Endothelial cell of umbilical vein (primary cell): ENCODE data around the gene SEMG2. TPM values are rescaled to one million over a fixed set of nuclear protein-coding genes. Genes with fewer than 3 reads are reported as not detected.

Source experiments
- BruUV-seq: library from RNA; stranded (reverse); fragments of 400-500 nt; replicated peaks from 2 replicates; lab custom pipeline; 2021; lab: Mats Ljungman, UMichigan
- CTCF ChIA-PET: fragments of 300-600, 350-600 bp; sonication (Branson Sonifier 250); formaldehyde crosslinking; loops from one replicate; lab custom pipeline; 2021; ENCODE audit warnings: antibody characterized with exemption, inconsistent platforms; lab: Charles Lee
- POLR2A ChIA-PET: fragments of 300-600, 350-600 bp; sonication (Branson Sonifier 250); formaldehyde crosslinking; loops from one replicate; lab custom pipeline; 2021; ENCODE audit warnings: antibody characterized with exemption, inconsistent platforms; lab: Charles Lee
- DNase-seq: peaks from one replicate; pipeline ENCODE4 v3.0.0-alpha.2; 2011; ENCODE audit warnings: low read depth, low spot score
- FAIRE-seq: peaks from 2 replicates; lab custom pipeline; 2011; peaks lifted over from hg19 to GRCh38; lab: Jason Lieb, UNC
- H2AFZ ChIP-seq: 2 replicates; pipeline ENCODE4 v1.6.0; 2012; ENCODE audit warnings: low read depth, low read length, control low read depth, inconsistent platforms
- H3K27ac ChIP-seq: 2 replicates; pipeline ENCODE4 v1.5.1; 2011; ENCODE audit warnings: low read depth, mild to moderate bottlenecking, control low read depth, low read length, moderate library complexity; ENCODE audit not compliant: insufficient read depth
- H3K27me3 ChIP-seq, 2 experiments: 2 replicates each; pipeline versions ENCODE4 v1.6.0 to v1.6.1; 2011; ENCODE audit warnings: low read length in 2 of 2, mixed read lengths in 1 of 2; ENCODE audit not compliant: control insufficient read depth in 2 of 2, insufficient read depth in 2 of 2
- H3K36me3 ChIP-seq, 2 experiments: 2 replicates in 1 of 2; 3 replicates in 1 of 2; pipeline ENCODE4 v1.5.1; 2011; ENCODE audit warnings: low read length in 2 of 2, mild to moderate bottlenecking in 1 of 2, moderate library complexity in 1 of 2; ENCODE audit not compliant: control insufficient read depth in 2 of 2, insufficient read depth in 2 of 2; ENCODE audit errors: extremely low read depth in 1 of 2
- H3K4me1 ChIP-seq: 3 replicates; pipeline ENCODE4 v1.5.1; 2011; ENCODE audit warnings: mild to moderate bottlenecking, low read length; ENCODE audit not compliant: control insufficient read depth, insufficient read depth; ENCODE audit errors: extremely low read depth
- H3K4me2 ChIP-seq: 2 replicates; pipeline ENCODE4 v1.6.1; 2011; ENCODE audit warnings: low read length, control low read depth, mixed read lengths; ENCODE audit not compliant: insufficient read depth
- H3K4me3 ChIP-seq, 3 experiments: fragments of 200-600 bp in 1 of 3; sonication (generic), shearing (Covaris generic) in 1 of 3; replicated peaks in 1 of 3; 2 replicates each; pipeline ENCODE4 v1.5.1; 2011 to 2016; ENCODE audit warnings: control low read depth in 3 of 3, low read length in 3 of 3, mild to moderate bottlenecking in 2 of 3, inconsistent platforms in 1 of 3, low read depth in 1 of 3, moderate library complexity in 1 of 3; ENCODE audit not compliant: insufficient read depth in 1 of 3
- H3K79me2 ChIP-seq: 2 replicates; pipeline ENCODE4 v1.6.0; 2012; ENCODE audit warnings: low read length, inconsistent platforms; ENCODE audit not compliant: control insufficient read depth, insufficient read depth
- H3K9ac ChIP-seq: replicated peaks from 2 replicates; pipeline ENCODE3; 2011; ENCODE audit warnings: low read length, control low read depth; ENCODE audit not compliant: insufficient read depth; ENCODE audit errors: extremely low read depth
- H3K9me1 ChIP-seq: replicated peaks from 3 replicates; pipeline ENCODE4 v1.6.0; 2011; ENCODE audit warnings: mild to moderate bottlenecking, low read length; ENCODE audit not compliant: control insufficient read depth, insufficient read depth; ENCODE audit errors: extremely low read depth
- H3K9me3 ChIP-seq: replicated peaks from 2 replicates; pipeline ENCODE4 v1.5.1; 2012; ENCODE audit warnings: low read length, inconsistent platforms; ENCODE audit not compliant: control insufficient read depth, insufficient read depth
- H4K20me1 ChIP-seq: replicated peaks from 2 replicates; pipeline ENCODE3; 2011; ENCODE audit warnings: mild to moderate bottlenecking, low read length; ENCODE audit not compliant: control insufficient read depth, insufficient read depth; ENCODE audit errors: extremely low read depth
- EZH2 ChIP-seq: IDR thresholded peaks from 2 replicates; pipeline ENCODE4 v1.6.1; 2012; ENCODE audit warnings: borderline replicate concordance, low read depth, mild to moderate bottlenecking, moderate library complexity, low read length, inconsistent platforms; ENCODE audit not compliant: severe bottlenecking
- FOS ChIP-seq: IDR thresholded peaks from 2 replicates; pipeline ENCODE4 v1.6.1; 2011; ENCODE audit warnings: mild to moderate bottlenecking, low read length, moderate library complexity, borderline replicate concordance; ENCODE audit not compliant: insufficient read depth
- GATA2 ChIP-seq: IDR thresholded peaks from 2 replicates; pipeline ENCODE4 v1.7.0; 2011; ENCODE audit warnings: low read depth, mild to moderate bottlenecking, moderate library complexity, mixed read lengths, low read length; ENCODE audit not compliant: insufficient read length, insufficient read depth
- JUN ChIP-seq: IDR thresholded peaks from 2 replicates; pipeline ENCODE4 v1.6.1; 2011; ENCODE audit warnings: borderline replicate concordance, low read depth; ENCODE audit not compliant: insufficient read length, insufficient read depth
- MYC ChIP-seq: IDR thresholded peaks from one replicate; pipeline ENCODE4 v1.6.1; 2011; ENCODE audit warnings: mild to moderate bottlenecking, low read depth, low read length
- POLR2A ChIP-seq: IDR thresholded peaks from 2 replicates; pipeline ENCODE4 v1.6.1; 2012; ENCODE audit warnings: low read depth, mild to moderate bottlenecking, control low read depth, low read length
- POLR2AphosphoS5 ChIP-seq: IDR thresholded peaks from 2 replicates; pipeline ENCODE4 v1.6.1; 2012; ENCODE audit warnings: low read depth, mild to moderate bottlenecking, control low read depth, low read length, moderate library complexity; ENCODE audit not compliant: insufficient read depth
- dilution Hi-C: fragments of 300-500 bp; cut with MboI; formaldehyde crosslinking; loops from one replicate; pipeline ENCODE4 v1.15.0; 2019; ENCODE audit warnings: low sequenced_read_pairs; ENCODE audit not compliant: extremely low pct_ligation_motif_present
- intact Hi-C: fragments of 100-400 bp; cut with micrococcal nuclease; formaldehyde crosslinking; loops from one replicate; pipeline ENCODE4 v1.10.0; 2022
- polyA plus RNA-seq, 4 experiments: library from polyadenylated mRNA; depleted of rRNA in 3 of 4; stranded (reverse) in 3 of 4; unstranded in 1 of 4; fragments of >200 nt; gene quantifications; 2 replicates each; pipeline versions ENCODE4 v1.2.1 to v1.2.3, GENCODE V29; 2011 to 2012; ENCODE audit warnings: missing spikeins in 1 of 4
- total RNA-seq: library from RNA; stranded (reverse); gene quantifications from 2 replicates; pipeline ENCODE4 v1.2.3, GENCODE V29; 2021
- TF ChIP-seq, protein P1 (sequence below), 2 donors: IDR thresholded peaks; 1 replicate in 1 of 2; 2 replicates in 1 of 2; pipeline ENCODE4 v1.5.1; 2011; ENCODE audit warnings: low read length in 2 of 2, mild to moderate bottlenecking in 2 of 2, moderate library complexity in 2 of 2, control low read depth in 1 of 2, inconsistent platforms in 1 of 2, low read depth in 1 of 2; ENCODE audit not compliant: insufficient read depth in 1 of 2; ENCODE audit errors: extremely low read depth in 1 of 2
- TF ChIP-seq, protein P2 (sequence below): IDR thresholded peaks from 2 replicates; pipeline ENCODE4 v1.6.1; 2011; ENCODE audit not compliant: insufficient read depth, insufficient read length

SEMG2 gene
- total and polyA plus RNA-seq, 2 donors (not counting 3 experiments of a cell fraction or from before 2014, with no cell fraction given), result not detected

DNA sequence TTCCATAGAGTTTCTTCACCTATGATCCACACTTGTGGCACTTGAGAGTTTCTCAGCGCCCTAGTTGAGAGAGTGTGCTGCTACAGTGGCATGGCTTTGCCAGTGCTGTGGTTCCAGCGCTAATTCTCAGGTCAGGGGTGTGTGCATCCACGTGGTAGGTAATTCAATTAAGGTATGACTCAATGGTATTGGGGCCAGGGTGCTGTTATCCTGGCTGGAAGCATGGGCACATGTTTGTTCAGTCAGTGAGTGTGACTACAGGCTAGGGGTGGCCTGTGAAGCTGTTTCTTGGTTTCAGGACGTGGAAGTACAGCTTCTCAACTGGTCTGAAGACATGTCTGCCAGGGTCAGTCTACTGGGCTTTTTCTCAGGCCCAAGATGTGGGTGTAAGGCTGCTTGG is 3.0 kb upstream of the SEMG2 start:
- Histone ChIP-seq H3K79me2 (no peaks in the 10 kb centered on the region), H4K20me1 (no peaks in the 10 kb centered on the region), H3K9ac (no peak overlapping the region), H3K4me2 (no peak overlapping the region), H3K4me3 (no peak overlapping the region), H3K36me3 (no peaks in the 10 kb centered on the region), H2AFZ (no peak overlapping the region), H3K27me3 (no peaks in the 10 kb centered on the region), H3K27ac (no peak overlapping the region), H3K9me1 (no peaks in the 10 kb centered on the region), H3K4me1 (no peaks in the 10 kb centered on the region), H3K9me3 (no peaks in the 10 kb centered on the region)
- dilution Hi-C loops (no loop called here), intact Hi-C loops (no loop called here)
- BruUV-seq, result no TSS peak
- FAIRE-seq (no peak), DNase-seq (no peak)
- TF ChIP-seq MYC (no peak), EZH2 (no peak), POLR2AphosphoS5 (no peak)
- TF ChIP-seq, protein P1, sequence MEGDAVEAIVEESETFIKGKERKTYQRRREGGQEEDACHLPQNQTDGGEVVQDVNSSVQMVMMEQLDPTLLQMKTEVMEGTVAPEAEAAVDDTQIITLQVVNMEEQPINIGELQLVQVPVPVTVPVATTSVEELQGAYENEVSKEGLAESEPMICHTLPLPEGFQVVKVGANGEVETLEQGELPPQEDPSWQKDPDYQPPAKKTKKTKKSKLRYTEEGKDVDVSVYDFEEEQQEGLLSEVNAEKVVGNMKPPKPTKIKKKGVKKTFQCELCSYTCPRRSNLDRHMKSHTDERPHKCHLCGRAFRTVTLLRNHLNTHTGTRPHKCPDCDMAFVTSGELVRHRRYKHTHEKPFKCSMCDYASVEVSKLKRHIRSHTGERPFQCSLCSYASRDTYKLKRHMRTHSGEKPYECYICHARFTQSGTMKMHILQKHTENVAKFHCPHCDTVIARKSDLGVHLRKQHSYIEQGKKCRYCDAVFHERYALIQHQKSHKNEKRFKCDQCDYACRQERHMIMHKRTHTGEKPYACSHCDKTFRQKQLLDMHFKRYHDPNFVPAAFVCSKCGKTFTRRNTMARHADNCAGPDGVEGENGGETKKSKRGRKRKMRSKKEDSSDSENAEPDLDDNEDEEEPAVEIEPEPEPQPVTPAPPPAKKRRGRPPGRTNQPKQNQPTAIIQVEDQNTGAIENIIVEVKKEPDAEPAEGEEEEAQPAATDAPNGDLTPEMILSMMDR (IDR thresholded peaks at IDR 0.05; ENCODE audit: extremely low read depth in 1 of 2, insufficient read depth in 1 of 2, low read depth in 1 of 2, low read length in 2 of 2), result no peak
- ChIA-PET POLR2A (no interaction called here), CTCF (interaction anchor here (1.1 to 1.4 kb wide), 2 partner anchors 11 to 170 kb away, joined by 3 read pairs; no protein-coding TSS in a partner anchor)

DNA sequence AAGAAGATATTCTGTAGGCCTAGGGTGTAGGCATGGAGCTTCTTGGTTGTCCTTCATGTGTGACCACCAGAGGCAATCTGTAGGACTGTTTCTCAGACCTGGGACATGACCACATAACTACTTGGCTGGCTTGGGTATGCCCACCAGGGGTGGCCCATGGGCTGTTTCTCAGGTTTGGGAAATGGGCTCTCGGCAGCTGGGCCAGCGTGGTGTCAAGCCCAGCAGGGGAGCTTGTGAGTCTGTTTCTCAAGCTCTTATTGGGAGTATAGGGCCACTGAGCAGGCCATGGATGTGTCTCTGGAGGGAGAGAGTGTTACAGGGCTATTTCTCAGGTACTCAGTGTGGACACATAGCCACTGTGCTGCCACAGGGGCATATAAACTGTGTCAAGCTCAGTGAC is 2.5 kb upstream of the SEMG2 start:
- no peak for FAIRE-seq
- Histone ChIP-seq H3K9ac (no peak overlapping the region), H3K9me1 (no peaks in the 10 kb centered on the region), H3K4me3 (no peak overlapping the region), H2AFZ (no peak overlapping the region), H3K79me2 (no peaks in the 10 kb centered on the region), H3K27ac (no peak overlapping the region), H3K27me3 (no peaks in the 10 kb centered on the region), H3K9me3 (no peaks in the 10 kb centered on the region), H4K20me1 (no peaks in the 10 kb centered on the region), H3K36me3 (no peaks in the 10 kb centered on the region), H3K4me2 (no peak overlapping the region), H3K4me1 (no peaks in the 10 kb centered on the region)
- POLR2A ChIA-PET, result no interaction called here
- no TSS peak for BruUV-seq
- TF ChIP-seq POLR2A (no peak), POLR2AphosphoS5 (no peak), EZH2 (no peak), MYC (no peak), JUN (no peak), GATA2 (no peak), FOS (no peak)
- TF ChIP-seq, protein P1 (IDR thresholded peaks at IDR 0.05; ENCODE audit: extremely low read depth in 1 of 2, insufficient read depth in 1 of 2, low read depth in 1 of 2, low read length in 2 of 2), result no peak
- TF ChIP-seq, protein P2, sequence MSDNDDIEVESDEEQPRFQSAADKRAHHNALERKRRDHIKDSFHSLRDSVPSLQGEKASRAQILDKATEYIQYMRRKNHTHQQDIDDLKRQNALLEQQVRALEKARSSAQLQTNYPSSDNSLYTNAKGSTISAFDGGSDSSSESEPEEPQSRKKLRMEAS, result no peak
- dilution Hi-C loops (no loop called here), intact Hi-C loops (no loop called here)
- no peak for DNase-seq
- CTCF ChIA-PET, result interaction anchor here (1.1 to 1.4 kb wide), 2 partner anchors 11 to 171 kb away, joined by 3 read pairs; no protein-coding TSS in a partner anchor
